GM21515 (cell line): Measurements from ENCODE around the gene PRDM8.
A peak's percentile ranks its signal among the peaks of the same experiment; 100 is the strongest.
"Not testable (repeated sequence)": the region's sequence is repeated elsewhere in the genome, so short reads cannot be mapped to it uniquely, and the experiment has no call there.

ENCODE experiments used
- ATAC-seq: cut with Tn5 transposase; IDR thresholded peaks from one replicate; pipeline ENCODE4 v1.9.1; 2021; ENCODE audit not compliant: unreplicated experiment

The PRDM8 gene

DNA sequence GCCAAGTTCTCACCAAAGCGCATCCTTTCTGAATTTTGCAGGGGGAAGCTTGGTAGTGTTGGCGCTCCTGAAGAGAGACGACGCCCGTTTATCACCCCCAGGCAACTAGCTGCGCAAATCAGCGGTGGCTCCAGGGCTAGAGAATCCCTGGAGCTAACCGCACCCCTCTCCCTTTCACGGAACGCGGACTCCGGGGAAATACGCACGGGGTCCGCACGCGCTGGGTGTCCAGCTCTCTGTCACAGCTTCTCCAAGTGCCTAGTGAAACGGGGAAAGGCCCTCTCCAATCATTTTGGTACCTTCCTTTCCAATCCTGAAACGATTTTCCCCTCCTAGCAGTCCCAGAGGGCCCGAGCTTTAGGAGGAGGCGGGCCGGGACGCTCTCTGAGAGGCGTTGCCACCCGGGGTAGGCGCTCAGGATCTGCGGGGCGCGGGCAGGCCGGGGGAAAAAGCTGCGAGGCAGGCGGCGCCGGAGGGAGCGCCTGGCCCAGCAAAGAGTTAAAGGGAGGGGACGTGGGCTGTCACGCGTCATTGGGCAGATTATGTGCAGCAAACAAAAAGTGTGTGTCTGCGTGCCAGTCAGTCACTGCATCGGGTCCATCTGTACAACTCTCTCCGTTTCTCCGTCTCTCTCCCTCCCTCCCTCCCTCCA, at the start of gene PRDM8:
Gene PRDM8 (plus strand): TSS at position 582 of the 652 bp plus-strand sequence. CDS start 2,578 bp downstream, outside the sequence.
- ATAC-seq = no peak

DNA sequence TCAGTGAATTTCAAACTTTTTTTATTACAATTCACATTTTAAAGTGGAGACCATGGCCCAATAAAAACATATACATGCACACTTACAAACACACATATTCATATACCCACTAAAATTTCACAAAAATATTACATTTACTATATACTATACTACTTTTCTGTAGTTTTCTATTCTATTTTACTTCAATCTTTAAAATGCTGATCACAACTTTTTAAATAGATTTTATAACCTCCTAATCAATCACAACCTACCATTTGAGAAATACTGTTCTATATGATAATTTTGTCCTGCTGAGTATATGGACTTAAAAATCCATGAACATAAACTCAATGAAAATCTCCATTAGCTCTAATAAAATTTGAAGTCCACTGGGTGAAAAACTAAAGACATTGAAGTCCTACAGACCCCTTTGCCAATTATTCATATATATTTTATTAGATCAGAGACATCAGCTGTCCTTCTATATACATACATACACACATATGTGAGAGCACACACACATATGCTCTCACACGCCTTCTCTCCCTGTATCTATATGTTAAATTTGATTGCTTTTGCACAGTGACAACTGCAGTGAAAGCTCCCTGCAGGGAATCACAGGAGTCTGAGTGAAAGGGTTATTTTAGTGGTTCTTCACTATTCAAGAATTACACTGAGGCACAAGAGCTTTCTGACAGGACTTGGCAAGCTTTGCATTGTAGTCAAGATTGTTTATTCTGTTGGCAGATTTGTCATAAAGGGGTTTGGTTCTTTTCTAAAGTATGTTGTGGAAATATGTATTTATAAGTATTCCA, 46.7 kb upstream of the PRDM8 start:
- ATAC-seq = no peak

DNA sequence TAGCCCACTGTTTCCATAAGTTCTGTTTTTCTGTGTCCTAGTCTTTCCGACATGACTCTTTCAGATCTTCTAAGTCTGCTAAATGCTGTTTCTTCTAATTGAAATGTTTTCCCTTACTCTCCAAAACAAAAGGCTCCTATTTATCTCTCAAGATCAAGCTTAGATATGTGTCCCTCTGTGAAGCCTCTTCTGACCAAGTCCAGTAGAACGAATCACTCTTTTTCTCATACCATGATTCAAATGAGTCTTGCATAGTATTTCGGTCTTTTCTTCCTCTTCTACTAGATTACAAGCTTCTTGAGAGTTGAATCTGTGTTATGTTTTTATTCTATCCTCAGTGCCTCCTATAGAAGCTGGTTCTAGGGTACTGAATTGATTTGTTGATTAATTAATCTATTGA, 45.3 kb upstream of the PRDM8 start:
- ATAC-seq = no peak

DNA sequence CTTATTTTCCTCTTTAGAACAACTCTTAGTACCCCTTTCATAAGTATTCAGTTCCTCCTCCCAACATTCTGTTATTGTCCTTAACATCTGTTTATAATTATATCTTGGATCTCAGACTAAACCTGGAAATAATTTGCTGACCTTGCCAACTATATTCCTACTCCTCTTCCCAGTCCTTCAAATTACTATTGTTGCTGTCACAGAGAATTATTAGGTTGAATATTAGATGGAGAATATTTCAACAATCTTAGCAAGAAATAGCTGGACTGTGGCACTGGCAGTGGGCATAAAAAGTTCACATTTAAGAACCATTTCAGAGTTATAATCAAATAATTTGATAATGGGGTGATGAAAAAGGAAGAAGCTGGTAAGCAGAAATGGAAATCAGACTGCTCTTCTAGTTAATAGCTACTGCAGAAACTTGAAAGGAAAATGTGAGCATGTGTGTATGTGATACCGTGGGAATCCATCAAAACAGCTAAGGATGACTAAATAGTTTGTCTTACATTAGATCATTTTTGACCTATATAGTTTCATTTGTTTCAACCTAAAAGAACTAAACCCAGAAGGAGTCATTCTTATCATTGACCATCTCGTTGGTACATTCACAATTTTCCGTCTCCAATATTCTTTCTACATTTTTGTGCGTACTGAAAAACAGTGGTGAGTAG, 43.3 kb upstream of the PRDM8 start:
- ATAC-seq = no peak

DNA sequence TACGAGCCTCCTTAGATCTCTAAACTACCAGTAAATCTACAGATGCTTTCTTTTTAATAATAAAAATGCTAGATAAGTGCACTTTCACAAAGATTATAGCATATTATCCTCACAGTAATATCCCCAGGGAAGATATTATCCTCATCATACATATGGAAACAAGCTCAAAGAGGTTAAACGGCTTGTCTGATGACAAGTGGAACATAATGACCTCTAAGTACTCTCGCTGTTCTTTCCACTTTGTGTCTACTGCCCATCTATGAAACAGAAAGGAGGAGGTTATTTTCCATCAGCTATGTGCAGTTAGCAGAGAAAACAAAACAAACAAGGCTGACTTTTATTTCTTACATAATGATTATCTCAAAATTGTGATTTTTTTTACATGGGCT, 42.8 kb upstream of the PRDM8 start:
- ATAC-seq = no peak

DNA sequence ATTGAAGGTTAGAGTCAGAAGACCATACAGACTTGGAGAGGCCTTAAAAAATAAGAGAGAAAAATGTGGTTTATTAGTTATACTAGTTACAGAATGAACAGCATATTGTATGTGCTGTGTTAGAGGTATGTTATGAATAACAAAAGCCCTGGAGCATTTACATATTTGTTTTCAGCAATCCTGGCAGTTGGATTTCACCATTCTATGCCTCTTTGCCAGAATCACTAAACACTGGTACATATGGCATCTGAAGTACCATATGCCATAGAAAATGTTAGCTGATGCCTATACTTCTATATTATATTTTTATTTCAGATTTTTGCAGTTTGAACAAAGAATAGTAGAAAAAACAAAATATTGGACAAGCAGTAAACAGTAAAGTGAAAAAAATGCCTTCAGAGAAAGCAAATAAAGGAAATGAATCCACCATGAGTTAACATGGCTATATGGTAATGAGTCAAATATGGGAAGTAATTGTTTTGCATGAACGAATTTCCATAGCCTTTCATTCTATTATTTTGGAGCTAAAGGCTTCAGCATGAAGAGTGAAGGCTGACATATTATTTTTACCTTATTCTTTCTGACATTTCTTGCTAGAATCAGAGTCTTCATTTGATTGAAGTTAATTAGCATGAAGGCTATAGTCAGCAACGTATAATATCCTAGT, 41.9 kb upstream of the PRDM8 start:
- ATAC-seq = no peak

DNA sequence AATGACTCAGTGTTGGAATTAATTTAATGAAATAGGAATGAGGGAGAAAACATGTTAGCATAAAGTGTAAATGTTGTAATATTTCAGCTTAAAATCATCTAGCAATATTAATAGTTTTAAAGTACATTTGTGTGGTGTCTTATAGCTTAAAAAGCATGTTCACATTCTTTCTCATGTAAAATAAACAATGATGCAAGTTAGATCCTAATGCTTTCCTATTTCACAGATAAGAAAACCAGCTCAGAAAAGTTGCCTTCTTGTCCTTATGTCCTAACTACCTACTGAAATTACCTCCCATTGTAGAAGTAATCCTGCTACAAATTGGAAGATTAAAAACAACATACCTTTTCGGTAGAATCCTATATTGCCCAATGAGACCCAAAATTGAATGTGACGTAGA, 40.9 kb upstream of the PRDM8 start:
- ATAC-seq = no peak

DNA sequence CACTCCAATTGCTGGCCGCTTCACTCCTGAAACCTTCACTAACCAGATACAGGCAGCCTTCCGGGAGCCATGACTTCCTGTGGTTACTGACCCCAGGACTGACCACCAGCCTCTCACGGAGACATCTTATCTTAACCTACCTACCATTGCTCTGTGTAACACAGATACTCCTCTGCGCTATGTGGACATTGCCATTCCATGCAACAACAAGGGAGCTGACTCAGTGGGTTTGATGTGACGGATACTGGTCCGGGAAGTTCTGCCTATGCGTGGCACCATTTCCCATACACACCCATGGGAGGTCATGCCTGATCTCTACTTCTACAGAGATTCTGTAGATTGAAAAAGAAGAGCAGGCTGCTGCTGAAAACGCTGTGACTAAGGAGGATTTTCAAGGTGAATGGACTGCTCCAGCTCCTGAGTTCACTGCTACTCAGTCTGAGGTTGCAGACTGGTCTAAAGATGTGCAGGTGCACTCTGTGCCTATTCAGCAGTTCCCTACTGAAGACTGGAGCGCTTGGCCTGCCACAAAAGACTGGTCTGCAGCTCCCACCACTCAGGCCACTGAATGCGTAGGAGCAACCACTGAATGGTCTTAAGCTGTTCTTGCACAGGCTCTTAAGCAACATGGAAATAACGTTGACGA, 35.8 kb upstream of the PRDM8 start:
- ATAC-seq = no peak

DNA sequence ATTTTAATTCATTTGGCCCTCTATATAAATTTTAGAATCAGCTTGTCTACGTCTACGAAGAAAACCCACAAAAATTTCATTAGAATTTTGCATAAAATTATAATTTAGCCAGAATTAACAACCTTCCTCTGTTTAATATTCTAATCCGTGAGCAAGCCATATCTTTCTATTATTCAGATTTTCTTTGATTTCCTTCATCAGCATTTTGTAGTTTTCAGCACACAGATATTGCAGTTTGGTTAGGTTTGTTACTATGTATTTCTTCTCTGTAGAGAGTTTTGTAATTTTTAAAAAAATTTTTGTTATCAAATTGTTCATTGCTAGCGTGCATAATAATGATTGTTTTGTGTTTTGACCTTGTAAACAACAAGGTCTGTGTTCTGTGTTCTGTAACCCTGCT, 34.9 kb upstream of the PRDM8 start:
- ATAC-seq = no peak

DNA sequence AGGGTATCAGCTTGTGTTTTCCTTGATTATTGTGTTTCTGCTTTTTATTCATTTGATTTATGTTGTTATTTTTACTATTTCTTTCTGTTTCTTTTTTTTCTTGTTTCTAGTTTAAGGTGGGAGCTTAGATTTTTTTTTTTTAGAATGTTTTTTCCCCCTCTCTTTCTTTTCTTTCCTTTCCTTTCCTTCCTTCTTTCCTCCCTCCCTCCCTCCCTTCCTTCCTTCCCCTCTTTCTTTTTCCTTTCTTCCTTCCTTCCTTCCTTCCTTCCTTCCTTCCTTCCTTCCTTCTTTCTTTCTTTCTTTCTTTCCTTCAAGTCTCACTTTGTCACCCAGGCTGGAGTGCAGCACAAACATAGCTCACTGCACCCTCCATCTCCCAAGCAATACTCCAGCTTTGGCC, 31.4 kb upstream of the PRDM8 start:
- no peak for ATAC-seq

DNA sequence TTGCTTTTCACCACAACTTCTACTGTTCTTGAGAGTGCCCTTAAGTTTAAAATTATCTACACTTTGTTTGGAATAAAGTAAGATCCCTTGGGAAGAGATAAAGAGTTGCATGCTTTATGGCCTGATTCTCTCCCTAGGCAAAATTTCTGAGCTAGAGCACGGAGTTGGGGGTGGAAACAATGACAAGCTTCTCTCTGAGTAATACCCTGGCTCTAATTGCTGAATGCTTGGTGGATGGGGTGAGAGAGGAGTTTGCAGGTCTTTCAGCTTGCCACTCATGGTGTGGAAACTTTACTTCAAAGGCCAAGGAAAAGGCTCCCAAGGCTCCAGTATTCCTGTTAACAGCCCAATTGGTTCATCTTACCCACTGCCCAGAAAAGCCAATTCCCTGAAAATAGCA, 26.1 kb upstream of the PRDM8 start:
- ATAC-seq = no peak

DNA sequence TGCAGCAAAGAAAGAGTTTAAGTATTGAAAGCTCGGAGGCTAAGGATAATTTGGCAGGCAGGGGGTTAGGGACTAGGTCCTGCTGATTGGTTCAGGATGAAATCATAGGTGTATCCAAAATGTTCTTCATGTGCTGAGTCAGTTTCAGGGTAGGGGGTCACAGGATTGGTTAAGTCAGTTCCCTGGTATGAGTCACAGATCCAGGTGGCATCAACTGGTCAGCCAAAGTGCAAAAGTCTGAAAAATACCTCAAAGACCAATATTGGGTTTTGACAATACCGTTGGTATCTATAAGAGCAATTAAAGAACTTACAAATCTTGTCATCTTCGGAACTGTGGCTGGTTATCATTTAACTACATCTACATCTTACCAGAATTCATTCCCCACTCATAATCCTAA, 25.6 kb upstream of the PRDM8 start:
- ATAC-seq = no peak

DNA sequence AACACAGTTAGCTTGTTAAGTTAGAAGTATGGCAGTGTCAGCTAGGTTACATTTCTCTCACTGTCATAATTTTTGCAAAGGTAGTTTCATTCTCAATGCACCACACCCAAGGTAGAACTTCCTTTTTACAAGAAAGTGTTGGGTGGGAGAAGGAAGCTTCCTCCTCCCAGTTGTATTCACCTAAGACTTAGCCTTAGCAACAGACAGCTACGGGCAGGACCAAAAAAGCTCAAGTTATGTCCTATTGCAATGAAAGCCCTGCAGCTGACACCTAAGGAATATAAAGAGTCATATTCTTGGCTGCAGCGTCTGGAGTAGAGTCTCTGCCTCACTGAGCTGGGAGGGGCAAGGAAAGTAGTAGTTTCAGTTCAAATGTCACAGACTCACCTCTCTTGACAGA, 25.1 kb upstream of the PRDM8 start:
- ATAC-seq = peak; percentile 76

DNA sequence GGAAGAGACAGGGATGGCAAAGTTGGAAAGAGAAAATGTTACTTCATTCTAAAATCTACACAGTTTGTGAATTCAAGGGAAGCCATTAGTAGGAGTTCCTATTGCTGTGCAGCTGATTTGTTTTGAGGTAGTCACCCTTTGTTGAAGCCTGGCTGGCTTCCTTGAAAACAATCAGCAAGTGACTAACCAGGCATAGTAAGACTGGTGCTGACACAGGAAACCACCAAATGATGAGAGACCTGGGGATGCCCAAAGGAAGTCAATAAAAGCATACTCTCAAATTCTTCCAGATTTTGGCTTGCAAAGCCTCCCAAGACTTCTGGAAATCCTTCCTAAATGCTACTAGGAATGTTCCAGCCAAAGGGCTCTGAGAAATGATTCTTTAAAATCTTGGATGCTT, 23.9 kb upstream of the PRDM8 start:
- peak; percentile 73 for ATAC-seq

DNA sequence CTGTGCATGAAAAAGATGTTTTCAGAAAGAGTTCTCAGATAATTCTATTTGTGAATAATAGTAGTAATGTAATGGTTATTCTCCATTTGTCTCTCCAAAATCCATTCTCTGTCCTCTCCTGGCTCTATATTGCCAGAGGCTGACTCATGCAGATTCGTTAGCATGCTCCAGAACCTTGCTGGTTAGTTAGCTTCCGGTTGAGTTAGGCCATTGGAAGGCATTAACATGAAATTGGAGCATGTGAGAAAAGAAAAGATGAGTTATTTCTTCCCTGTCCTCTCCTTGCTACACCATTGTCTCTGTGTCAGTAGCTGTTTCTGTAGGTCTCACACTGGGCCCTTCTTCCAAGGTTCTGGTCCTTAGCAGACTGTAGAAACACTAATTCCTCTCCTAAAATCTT, 23.5 kb upstream of the PRDM8 start:
- ATAC-seq = peak; percentile 16

DNA sequence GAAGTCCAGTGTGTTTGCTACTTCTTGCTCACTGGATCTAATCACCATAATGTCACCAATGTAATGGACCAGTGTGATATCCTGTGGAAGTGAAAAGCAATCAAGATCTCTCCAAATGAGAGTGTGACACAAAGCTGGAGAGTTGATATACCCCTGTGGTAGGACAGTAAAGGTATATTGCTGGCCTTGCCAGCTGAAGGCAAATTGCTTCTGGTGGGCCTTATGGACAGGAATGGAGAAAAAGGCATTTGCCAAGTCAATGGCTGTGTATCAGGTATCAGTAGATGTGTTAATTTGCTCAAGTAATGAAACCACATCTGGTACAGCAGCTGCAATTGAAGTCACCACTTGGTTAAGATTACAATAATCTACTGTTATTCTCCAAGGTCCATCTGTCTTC, 19.5 kb upstream of the PRDM8 start:
- ATAC-seq = not testable (repeated sequence)

DNA sequence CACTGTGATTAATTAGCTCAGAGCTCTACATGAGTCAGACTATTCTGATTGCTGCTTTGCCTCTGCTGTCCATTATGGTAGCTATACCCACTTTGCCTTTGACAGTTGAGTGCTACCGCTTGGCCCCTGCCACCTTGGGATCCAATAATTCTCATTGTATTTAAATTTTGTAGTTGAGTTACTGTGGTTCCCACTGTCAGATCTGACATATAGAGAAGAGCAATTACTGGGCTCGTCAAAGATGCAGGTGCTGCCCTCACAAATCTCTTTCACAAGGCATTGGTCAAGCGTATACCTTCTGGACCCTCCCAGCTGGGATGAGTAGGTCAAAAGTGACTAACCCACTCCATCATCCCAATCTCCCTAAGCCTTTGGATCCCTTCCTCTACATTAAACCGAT, 18.3 kb upstream of the PRDM8 start:
- no peak for ATAC-seq

DNA sequence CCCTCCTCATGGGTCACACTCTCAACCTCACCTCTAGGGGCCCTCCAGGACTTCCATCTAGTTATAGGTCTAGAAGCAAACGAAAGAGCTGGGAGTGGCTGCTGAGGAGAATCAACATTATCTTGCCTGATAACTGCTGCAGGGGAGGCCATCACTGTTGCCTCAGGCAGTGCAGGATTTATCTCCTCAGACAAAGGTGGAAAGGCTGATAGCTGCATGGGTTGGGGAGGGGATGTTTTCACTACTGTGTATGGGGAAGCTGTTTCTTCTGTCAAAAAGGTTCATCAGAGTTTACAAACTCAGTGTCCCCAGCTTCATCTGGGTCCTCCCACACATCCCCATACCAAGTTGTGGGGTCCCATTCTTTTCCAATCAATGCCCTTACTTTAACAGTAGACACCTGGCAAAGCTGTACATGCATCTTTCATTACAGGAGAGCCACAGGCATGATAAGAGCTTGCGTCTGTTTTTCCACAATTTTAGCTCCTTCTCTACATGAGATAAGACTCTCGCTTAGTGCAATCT, 17.6 kb upstream of the PRDM8 start:
- ATAC-seq = no peak

DNA sequence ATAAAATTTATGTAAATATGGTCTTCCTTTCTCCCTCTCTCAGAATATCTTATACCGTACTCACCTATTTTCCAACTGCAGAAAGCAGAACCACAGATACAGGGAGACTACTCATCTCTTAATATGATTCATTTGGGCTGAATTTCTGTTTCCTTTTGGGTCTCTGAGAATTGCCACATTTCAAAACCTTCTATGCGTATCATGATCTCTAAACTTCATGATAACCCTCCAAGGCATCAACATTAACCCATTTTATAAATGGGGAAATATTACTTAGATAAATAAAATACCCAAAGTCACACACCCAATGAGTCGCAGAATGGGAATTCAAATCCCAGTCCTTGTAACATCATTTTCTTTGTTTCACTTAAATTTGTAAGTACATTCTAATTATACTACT, 16.6 kb upstream of the PRDM8 start:
- ATAC-seq = no peak

DNA sequence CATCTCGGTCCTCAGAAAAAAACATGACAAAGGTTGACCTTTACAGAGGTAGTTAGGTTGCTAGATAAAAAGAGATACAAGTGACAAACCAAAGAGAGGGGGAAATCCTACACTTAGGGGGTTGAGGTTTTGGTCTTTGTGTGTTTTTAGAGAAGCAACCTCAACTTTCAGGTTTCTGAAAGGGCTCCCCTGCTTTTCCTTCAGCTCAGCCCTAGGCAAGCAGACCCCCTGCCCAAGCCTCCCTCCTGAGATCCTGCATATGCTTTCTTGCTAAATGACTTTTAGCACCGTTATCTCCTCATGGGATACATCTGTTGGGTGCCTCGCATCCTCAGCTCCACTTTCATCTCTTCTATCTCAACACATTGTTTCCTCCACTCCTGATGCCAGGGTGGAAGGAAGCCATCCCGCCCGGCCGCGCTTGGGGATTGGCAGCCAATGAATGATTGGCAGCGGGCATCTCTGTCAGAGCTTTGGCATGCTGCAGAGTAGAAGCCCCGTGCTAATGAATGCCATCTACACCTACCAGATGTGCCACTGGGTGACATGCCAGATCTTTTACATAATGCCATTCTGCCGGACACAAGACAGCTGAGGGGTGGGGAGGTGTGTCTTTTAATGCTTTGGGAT, 15.0 kb upstream of the PRDM8 start:
- ATAC-seq = no peak
